Heart left ventricle (tissue), 16 donors: ENCODE measurements around the gene FBXO31. TPM values are rescaled to one million over a fixed set of nuclear protein-coding genes. Genes with fewer than 3 reads are reported as not detected.
A peak's percentile ranks its signal among the peaks of the same experiment; 100 is the strongest.

Source experiments
- ATAC-seq, 4 donors: fragments of 200-7000 bp; cut with Tn5 transposase; one replicate each; pipeline ENCODE4 v1.9.1; 2020 to 2022; ENCODE audit warnings: moderate library complexity in 4 of 4, mild to moderate bottlenecking in 3 of 4, moderate number of reproducible peaks in 1 of 4
- DNase-seq, 5 donors: peaks; one replicate each; pipeline ENCODE4 v3.0.0-alpha.2; 2020
- H3K27ac ChIP-seq, 12 donors: fragments of 200-600 bp; sonication (generic) in 4 of 12; one replicate each; pipeline versions ENCODE4 v1.5.0 to v1.8.0; 2016 to 2022; ENCODE audit warnings: mild to moderate bottlenecking in 2 of 12
- H3K27me3 ChIP-seq, 9 donors: fragments of 200-600 bp; sonication (generic) in 2 of 9; one replicate each; pipeline versions ENCODE4 v1.5.1 to v1.8.0; 2016 to 2022; ENCODE audit warnings: mild to moderate bottlenecking in 3 of 9
- H3K36me3 ChIP-seq, 9 donors: fragments of 200-600 bp; sonication (generic) in 2 of 9; one replicate each; pipeline versions ENCODE4 v1.5.0 to v1.8.0; 2018 to 2022; ENCODE audit warnings: mild to moderate bottlenecking in 2 of 9
- H3K4me1 ChIP-seq, 12 donors: fragments of 200-600 bp; sonication (generic) in 4 of 12; one replicate each; pipeline versions ENCODE4 v1.5.0 to v1.8.0; 2016 to 2022; ENCODE audit warnings: mild to moderate bottlenecking in 3 of 12
- H3K4me3 ChIP-seq, 12 donors: fragments of 200-600 bp; sonication (generic) in 4 of 12; one replicate each; pipeline versions ENCODE4 v1.5.0 to v1.8.0; 2017 to 2022; ENCODE audit warnings: mild to moderate bottlenecking in 9 of 12, moderate library complexity in 4 of 12
- H3K9me3 ChIP-seq, 12 donors: fragments of 200-600 bp; sonication (generic) in 4 of 12; one replicate each; pipeline versions ENCODE4 v1.5.0 to v1.8.0; 2016 to 2022; ENCODE audit warnings: mild to moderate bottlenecking in 1 of 12
- POLR2A ChIP-seq, 2 donors: fragments of 450-650 bp; IDR thresholded peaks; one replicate each; pipeline ENCODE4 v1.6.1; 2017; ENCODE audit warnings: antibody characterized with exemption in 2 of 2, mild to moderate bottlenecking in 2 of 2, moderate library complexity in 2 of 2
- WGBS, 4 donors: extraction: QIAGEN DNeasy Blood & Tissue Kit in 2 of 4; methylation state at CpG; one replicate each; pipeline versions ENCODE4 v1.1.5 to v1.1.7; 2013 to 2018; 5-methylcytosine and 5-hydroxymethylcytosine counted together
- intact Hi-C, 10 donors: fragments of 100-400 bp; cut with DNase I; formaldehyde crosslinking; loops; one replicate each; pipeline versions ENCODE4 v1.11.1 to v1.14.2; 2022
- polyA plus RNA-seq, 2 donors: library from polyadenylated mRNA; stranded (reverse); fragments of 200-250 nt; gene quantifications; one replicate each; pipeline ENCODE4 v1.2.3, GENCODE V29; 2013
- total RNA-seq, 9 donors: library from RNA; depleted of rRNA in 2 of 9; stranded (reverse); fragments of >200 nt in 2 of 9; fragmentation: NEBNext Ultra II Directional in 3 of 9; extraction: Animal tissue kit (Norgen Biotek cat#: 25700) in 3 of 9; gene quantifications; one replicate each; pipeline versions ENCODE4 v1.1.0 to v1.2.4, GENCODE V29; 2016 to 2023
- TF ChIP-seq, protein P1 (sequence below), 12 donors: fragments of 200-600 bp; sonication (generic) in 4 of 12; IDR thresholded peaks; one replicate each; pipeline versions ENCODE4 v1.5.0 to v1.8.0; 2018 to 2022; ENCODE audit warnings: antibody characterized with exemption in 12 of 12, mild to moderate bottlenecking in 5 of 12
- donor health status: ischemic (EF 13 %, LVEDD 7.1; RV severe dilation, severe dysfunction).
- donor health status: healthy with polysubstance abuse.
- donor health status: DM: no; HTN: yes; CAD: no.
- donor health status: DM: no; HTN: no; CAD: no.
- donor health status: ischemic (EF 25% LVEDD 6.9; RV normal size, moderate dysfunction).
- donor health status: ischemic (EF 25% LVEDD 5.7; RV mildly dilated, moderate dysfunction).
- donor health status: healthy.
- donor health status: DM: yes; HTN: yes; CAD: no.
- donor health status: ischemic (EF 35%, LVEDD 5.7; RV mildly dilated, moderate dysfunction).
- donor health status: nonischemic (EF 11% LVEDD 7.7; RV severe dilation, severe dysfunction).
- donor health status: DM: yes; HTN: yes; CAD: no.
- donor health status: PGD.
- donor health status: ischemic (EF 29% LVEDD 5.4; RV normal size, mild dysfunction).
- donor health status: nonischemic (EF 23%, LVEDD 6.1; RV moderate dilation, normal function).

The FBXO31 gene
- total and polyA plus RNA-seq, 11 donors = 20.0 to 130 (median 63.1) TPM

DNA sequence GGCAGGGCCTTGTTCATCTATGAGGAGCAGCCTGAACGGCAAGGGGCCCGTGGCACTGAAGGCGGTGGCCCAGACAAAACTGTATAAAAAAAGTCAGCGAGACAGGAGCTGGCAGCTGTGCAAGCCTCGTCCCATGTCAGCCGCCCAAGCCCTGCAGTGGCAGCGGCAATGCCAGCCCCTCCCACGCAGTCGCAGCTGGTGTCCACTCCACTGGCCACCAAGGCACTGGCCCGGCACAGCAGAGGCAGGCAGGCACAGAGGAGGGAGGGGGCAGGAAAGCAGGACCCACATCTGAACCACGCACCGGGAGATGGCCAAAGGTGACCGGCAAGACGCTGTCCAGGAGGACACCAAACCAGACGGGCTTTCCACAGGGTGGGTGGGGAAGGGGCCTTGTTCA lies 50.5 kb downstream of the FBXO31 start:
- H3K27ac ChIP-seq = no peak overlapping the region
- ATAC-seq (no peak), DNase-seq (peak in 2 of 5 donors; percentile 15 to 38)
- H3K9me3 ChIP-seq = no peaks in the 10 kb centered on the region
- peaks cover 0 to 85% (median 71%) of the 10 kb centered on the region in 9 donors for H3K36me3 ChIP-seq
- H3K4me3 ChIP-seq = no peak overlapping the region
- H3K4me1 ChIP-seq = peaks cover 0 to 11% (median 0%) of the 10 kb centered on the region in 12 donors
- TF ChIP-seq POLR2A (IDR thresholded peaks at IDR 0.05) = no peak
- no peaks in the 10 kb centered on the region for H3K27me3 ChIP-seq
- WGBS, 4 donors = 91 to 94% (median 92%) methylated on average over 15 of the region's 15 CpGs
- intact Hi-C loops = no loop called here

DNA sequence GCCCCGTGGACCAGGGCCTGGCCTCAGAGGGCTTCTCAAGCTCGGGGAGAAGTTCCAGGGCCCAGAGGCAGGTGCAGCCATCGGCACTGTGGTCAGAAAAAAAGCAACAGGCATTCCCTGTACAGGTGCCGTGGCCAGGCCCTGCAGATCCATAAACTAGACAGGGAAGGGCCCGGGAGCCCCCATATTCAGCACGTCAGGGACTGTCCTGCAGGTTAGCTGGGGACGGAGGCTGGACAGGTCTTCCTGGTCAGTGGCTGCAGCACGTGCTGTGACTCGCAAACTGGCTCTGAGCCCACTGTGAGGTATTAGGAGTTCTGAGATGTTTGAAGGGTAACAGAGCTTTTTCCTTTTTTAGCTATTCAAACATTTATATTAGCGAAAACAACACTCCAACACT lies 51.4 kb downstream of the FBXO31 start:
- 77 to 83% (median 80%) methylated on average over 10 of the region's 10 CpGs for WGBS, 4 donors
- Histone ChIP-seq H3K36me3 (peaks cover 0 to 88% (median 72%) of the 10 kb centered on the region in 9 donors), H3K9me3 (no peaks in the 10 kb centered on the region), H3K4me3 (no peak overlapping the region), H3K27me3 (no peaks in the 10 kb centered on the region), H3K4me1 (peaks cover 0 to 18% (median 0%) of the 10 kb centered on the region in 12 donors), H3K27ac (peak overlapping the region in 1 of 12 donors; percentile 25)
- DNase-seq (peak in 2 of 5 donors; percentile 26 to 53), ATAC-seq (no peak)
- no peak for TF ChIP-seq POLR2A (IDR thresholded peaks at IDR 0.05)
- TF ChIP-seq, protein P1, sequence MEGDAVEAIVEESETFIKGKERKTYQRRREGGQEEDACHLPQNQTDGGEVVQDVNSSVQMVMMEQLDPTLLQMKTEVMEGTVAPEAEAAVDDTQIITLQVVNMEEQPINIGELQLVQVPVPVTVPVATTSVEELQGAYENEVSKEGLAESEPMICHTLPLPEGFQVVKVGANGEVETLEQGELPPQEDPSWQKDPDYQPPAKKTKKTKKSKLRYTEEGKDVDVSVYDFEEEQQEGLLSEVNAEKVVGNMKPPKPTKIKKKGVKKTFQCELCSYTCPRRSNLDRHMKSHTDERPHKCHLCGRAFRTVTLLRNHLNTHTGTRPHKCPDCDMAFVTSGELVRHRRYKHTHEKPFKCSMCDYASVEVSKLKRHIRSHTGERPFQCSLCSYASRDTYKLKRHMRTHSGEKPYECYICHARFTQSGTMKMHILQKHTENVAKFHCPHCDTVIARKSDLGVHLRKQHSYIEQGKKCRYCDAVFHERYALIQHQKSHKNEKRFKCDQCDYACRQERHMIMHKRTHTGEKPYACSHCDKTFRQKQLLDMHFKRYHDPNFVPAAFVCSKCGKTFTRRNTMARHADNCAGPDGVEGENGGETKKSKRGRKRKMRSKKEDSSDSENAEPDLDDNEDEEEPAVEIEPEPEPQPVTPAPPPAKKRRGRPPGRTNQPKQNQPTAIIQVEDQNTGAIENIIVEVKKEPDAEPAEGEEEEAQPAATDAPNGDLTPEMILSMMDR (IDR thresholded peaks at IDR 0.05) = no peak
- intact Hi-C loops = no loop called here

DNA sequence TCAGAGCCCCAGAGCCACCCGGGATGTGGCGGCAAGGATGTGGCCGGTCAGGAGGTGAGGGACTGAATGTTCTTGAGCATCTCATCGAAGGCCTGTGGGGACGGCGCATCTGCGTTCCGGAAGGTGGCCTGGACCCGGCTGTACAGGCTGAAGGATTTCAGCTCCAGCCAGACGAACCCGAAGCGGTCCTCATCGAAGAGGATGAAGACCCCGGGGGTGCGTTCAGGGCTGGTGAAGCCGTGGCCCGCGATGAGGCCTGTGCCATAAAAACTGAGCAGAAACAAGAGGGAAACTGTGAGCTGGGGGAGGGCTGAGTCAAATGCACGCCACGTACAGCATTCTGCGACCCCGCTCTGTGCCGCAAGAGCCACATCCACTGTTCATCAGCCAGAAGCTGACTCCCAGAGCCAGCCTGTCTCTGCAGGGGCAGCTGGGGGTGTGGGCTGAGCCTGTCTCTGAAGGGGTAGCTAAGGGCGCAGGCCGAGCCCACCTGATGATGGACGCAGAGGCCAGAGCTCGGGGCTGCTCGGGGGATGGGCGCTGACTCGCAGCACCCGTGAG lies 52.3 kb downstream of the FBXO31 start:
- Histone ChIP-seq H3K4me3 (no peak overlapping the region), H3K4me1 (peaks cover 0 to 22% (median 0%) of the 10 kb centered on the region in 12 donors), H3K36me3 (peaks cover 0 to 88% (median 72%) of the 10 kb centered on the region in 9 donors), H3K27ac (no peak overlapping the region), H3K27me3 (no peaks in the 10 kb centered on the region), H3K9me3 (no peaks in the 10 kb centered on the region)
- intact Hi-C loops = no loop called here
- peak in 2 of 5 donors; percentile 23 to 53 for DNase-seq
- no peak for ATAC-seq
- TF ChIP-seq, protein P1 (IDR thresholded peaks at IDR 0.05) = no peak
- no peak for TF ChIP-seq POLR2A (IDR thresholded peaks at IDR 0.05)
- 91 to 93% (median 92%) methylated on average over 31 of the region's 31 CpGs for WGBS, 4 donors

GRCh38 chr16:87330646-87331045 lies 52.9 kb downstream of the FBXO31 start:
- peak in 2 of 5 donors; percentile 6 to 29 for DNase-seq
- H3K4me3 ChIP-seq = no peak overlapping the region
- intact Hi-C loops = no loop called here
- WGBS, 4 donors = 82 to 94% (median 90%) methylated on average over 14 to 15 of the region's 15 CpGs
- H3K4me1 ChIP-seq = peaks cover 0 to 22% (median 0%) of the 10 kb centered on the region in 12 donors
- H3K27me3 ChIP-seq = no peaks in the 10 kb centered on the region
- no peaks in the 10 kb centered on the region for H3K9me3 ChIP-seq
- ATAC-seq = no peak
- no peak overlapping the region for H3K27ac ChIP-seq
- peaks cover 0 to 82% (median 66%) of the 10 kb centered on the region in 9 donors for H3K36me3 ChIP-seq
- TF ChIP-seq, protein P1 (IDR thresholded peaks at IDR 0.05) = no peak
- no peak for TF ChIP-seq POLR2A (IDR thresholded peaks at IDR 0.05)

GRCh38 chr16:87330257-87330624 lies 53.3 kb downstream of the FBXO31 start:
- no peaks in the 10 kb centered on the region for H3K27me3 ChIP-seq
- no peak overlapping the region for H3K27ac ChIP-seq
- TF ChIP-seq POLR2A (IDR thresholded peaks at IDR 0.05) = no peak
- TF ChIP-seq, protein P1 (IDR thresholded peaks at IDR 0.05) = no peak
- no peak for ATAC-seq
- intact Hi-C loops = no loop called here
- H3K36me3 ChIP-seq = peaks cover 0 to 78% (median 62%) of the 10 kb centered on the region in 9 donors
- WGBS, 4 donors = 89 to 95% (median 90%) methylated on average over 8 to 11 of the region's 11 CpGs
- H3K9me3 ChIP-seq = no peaks in the 10 kb centered on the region
- H3K4me1 ChIP-seq = peaks cover 0 to 22% (median 0%) of the 10 kb centered on the region in 12 donors
- no peak overlapping the region for H3K4me3 ChIP-seq
- peak in 2 of 5 donors; percentile 10 to 45 for DNase-seq
